Heart right ventricle (tissue), 16 donors: ENCODE results near the gene HERC6. TPM values are rescaled to one million over a fixed set of nuclear protein-coding genes. Genes with fewer than 3 reads are reported as not detected.

ENCODE experiments used
- ATAC-seq, 8 donors: fragments of 200-7000 bp; cut with Tn5 transposase; one replicate each; pipeline ENCODE4 v1.9.1; 2020; ENCODE audit warnings: mild to moderate bottlenecking in 8 of 8, moderate library complexity in 8 of 8, moderate number of reproducible peaks in 1 of 8
- DNase-seq, 2 donors: peaks; one replicate each; pipeline ENCODE4 v3.0.0-alpha.2; 2020
- H3K27ac ChIP-seq, 10 donors: fragments of 200-600 bp; sonication (generic) in 2 of 10; one replicate each; pipeline versions ENCODE4 v1.5.0 to v1.8.0; 2020 to 2022; ENCODE audit warnings: mild to moderate bottlenecking in 3 of 10
- H3K27me3 ChIP-seq, 7 donors: fragments of 200-600 bp; one replicate each; pipeline ENCODE4 v1.8.0; 2021 to 2022; ENCODE audit warnings: mild to moderate bottlenecking in 2 of 7
- H3K36me3 ChIP-seq, 9 donors: fragments of 200-600 bp; sonication (generic) in 1 of 9; one replicate each; pipeline versions ENCODE4 v1.5.0 to v1.8.0; 2020 to 2022; ENCODE audit warnings: mild to moderate bottlenecking in 2 of 9
- H3K4me1 ChIP-seq, 9 donors: fragments of 200-600 bp; sonication (generic) in 1 of 9; one replicate each; pipeline versions ENCODE4 v1.5.0 to v1.8.0; 2020 to 2022; ENCODE audit warnings: mild to moderate bottlenecking in 4 of 9
- H3K4me3 ChIP-seq, 10 donors: fragments of 200-600 bp; sonication (generic) in 2 of 10; one replicate each; pipeline versions ENCODE4 v1.5.0 to v1.8.0; 2020 to 2022; ENCODE audit warnings: mild to moderate bottlenecking in 7 of 10, moderate library complexity in 2 of 10
- H3K9me3 ChIP-seq, 11 donors: fragments of 200-600 bp in 10 of 11; sonication (generic) in 2 of 11; one replicate each; pipeline versions ENCODE4 v1.5.0 to v1.8.0; 2013 to 2022; ENCODE audit warnings: mild to moderate bottlenecking in 2 of 11, control low read depth in 1 of 11, moderate library complexity in 1 of 11
- CTCF ChIP-seq, 9 donors: fragments of 200-600 bp; sonication (generic) in 2 of 9; IDR thresholded peaks; one replicate each; pipeline versions ENCODE4 v1.5.0 to v1.8.0; 2021 to 2022; ENCODE audit warnings: antibody characterized with exemption in 9 of 9, mild to moderate bottlenecking in 5 of 9, moderate library complexity in 1 of 9
- WGBS, 2 donors: extraction: QIAGEN DNeasy Blood & Tissue Kit; methylation state at CpG; one replicate each; pipeline ENCODE4 v1.1.7; 2013; ENCODE audit warnings: inconsistent platforms in 1 of 2; 5-methylcytosine and 5-hydroxymethylcytosine counted together
- intact Hi-C, 10 donors: fragments of 100-400 bp; cut with DNase I; formaldehyde crosslinking; loops; one replicate each; pipeline versions ENCODE4 v1.11.1 to v1.14.2; 2022
- polyA plus RNA-seq, 2 donors: library from polyadenylated mRNA; stranded (reverse); fragments of 200-250 nt; gene quantifications; one replicate each; pipeline ENCODE4 v1.2.3, GENCODE V29; 2013
- total RNA-seq, 10 donors: library from RNA; stranded (reverse); fragmentation: NEBNext Ultra II Directional in 3 of 10; extraction: Animal tissue kit (Norgen Biotek cat#: 25700) in 3 of 10; gene quantifications; one replicate each; pipeline versions ENCODE4 v1.2.1 to v1.2.4, GENCODE V29; 2021 to 2023
- donor health status: Arrhythmogenic right ventricular cardiomyopathy.
- donor health status: ischemic (EF 13 %, LVEDD 7.1; RV severe dilation, severe dysfunction).
- donor health status: healthy with polysubstance abuse.
- donor health status: DM: no; HTN: yes; CAD: no.
- donor health status: DM: no; HTN: no; CAD: no.
- donor health status: ischemic (EF 25% LVEDD 6.9; RV normal size, moderate dysfunction).
- donor health status: ischemic (EF 25% LVEDD 5.7; RV mildly dilated, moderate dysfunction).
- donor health status: healthy.
- donor health status: DM: yes; HTN: yes; CAD: no.
- donor health status: Ischemic cardiomyopathy.
- donor health status: ischemic (EF 35%, LVEDD 5.7; RV mildly dilated, moderate dysfunction).
- donor health status: nonischemic (EF 11% LVEDD 7.7; RV severe dilation, severe dysfunction).
- donor health status: DM: yes; HTN: yes; CAD: no.
- donor health status: PGD.
- donor health status: ischemic (EF 29% LVEDD 5.4; RV normal size, mild dysfunction).
- donor health status: nonischemic (EF 23%, LVEDD 6.1; RV moderate dilation, normal function).

The HERC6 gene
- total and polyA plus RNA-seq, 12 donors, result 1.8 to 20.0 (median 14.6) TPM

GRCh38 chr4:88391703-88392102 is 13.1 kb downstream of the HERC6 start:
- DNase-seq (no peak), ATAC-seq (no peak)
- Histone ChIP-seq H3K4me3 (no peak overlapping the region), H3K27ac (no peak overlapping the region), H3K27me3 (no peaks in the 10 kb centered on the region), H3K36me3 (peaks cover 0 to 97% (median 42%) of the 10 kb centered on the region in 9 donors), H3K4me1 (no peaks in the 10 kb centered on the region), H3K9me3 (no peaks in the 10 kb centered on the region)
- no peak for TF ChIP-seq CTCF (IDR thresholded peaks at IDR 0.05)
- 84 to 93% methylated on average over 1 of the region's 1 CpG for WGBS, 2 donors
- intact Hi-C loops, result loop anchor here in 3 of 10 donors (5.0 to 10.0 kb wide), 3 partner anchors 46 to 123 kb away; no protein-coding TSS in a partner anchor

GRCh38 chr4:88396681-88397080 is 18.0 kb downstream of the HERC6 start:
- Histone ChIP-seq H3K9me3 (no peaks in the 10 kb centered on the region), H3K36me3 (peaks cover 0 to 97% (median 40%) of the 10 kb centered on the region in 9 donors), H3K4me3 (no peak overlapping the region), H3K27ac (no peak overlapping the region), H3K4me1 (no peaks in the 10 kb centered on the region), H3K27me3 (no peaks in the 10 kb centered on the region)
- ATAC-seq (no peak), DNase-seq (no peak)
- 59 to 74% methylated on average over 2 of the region's 2 CpGs for WGBS, 2 donors
- intact Hi-C loops, result loop anchor here in 2 of 10 donors (10.0 kb wide), 2 partner anchors 48 to 118 kb away; no protein-coding TSS in a partner anchor
- no peak for TF ChIP-seq CTCF (IDR thresholded peaks at IDR 0.05)

GRCh38 chr4:88398381-88398780 is 19.7 kb downstream of the HERC6 start:
- Histone ChIP-seq H3K27me3 (no peaks in the 10 kb centered on the region), H3K27ac (no peak overlapping the region), H3K4me1 (no peaks in the 10 kb centered on the region), H3K9me3 (no peaks in the 10 kb centered on the region), H3K36me3 (peaks cover 0 to 100% (median 42%) of the 10 kb centered on the region in 9 donors), H3K4me3 (no peak overlapping the region)
- TF ChIP-seq CTCF (IDR thresholded peaks at IDR 0.05), result no peak
- ATAC-seq, result no peak
- 81 to 94% methylated on average over 2 of the region's 2 CpGs for WGBS, 2 donors
- no peak for DNase-seq
- intact Hi-C loops, result loop anchor here in 2 of 10 donors (10.0 kb wide), 2 partner anchors 46 to 116 kb away; no protein-coding TSS in a partner anchor

- Histone ChIP-seq H3K4me3 (no peak overlapping the region), H3K36me3 (peaks cover 0 to 100% (median 14%) of the 10 kb centered on the region in 9 donors), H3K27ac (no peak overlapping the region), H3K9me3 (no peaks in the 10 kb centered on the region), H3K4me1 (no peaks in the 10 kb centered on the region), H3K27me3 (no peaks in the 10 kb centered on the region)
- DNase-seq (no peak), ATAC-seq (no peak)
- WGBS, 2 donors, result 94 to 96% methylated on average over 2 of the region's 2 CpGs
- intact Hi-C loops, result no loop called here
- TF ChIP-seq CTCF (IDR thresholded peaks at IDR 0.05), result no peak
These were observed 30.6 kb downstream of the HERC6 start for GRCh38 chr4:88409206-88409605.
